ENCODE measurements around the gene CBX4. TPM values are rescaled to one million over a fixed set of nuclear protein-coding genes. Genes with fewer than 3 reads are reported as not detected.

The CBX4 gene
- total and polyA plus RNA-seq, 2 of the 13 experiments (the other 11 are each of a cell fraction or from before 2014, with no cell fraction given) = 25.8 to 50.8 TPM

GRCh38 chr17:79841369-79842135, 2.3 kb upstream of the CBX4 start (continued):
- TF ChIP-seq ZNF3 (CRISPR knock-in tag; IDR thresholded peaks at IDR 0.05) (no peak), SP1 (IDR thresholded peaks at IDR 0.05) (no peak), SP1 (CRISPR knock-in tag; IDR thresholded peaks at IDR 0.05) (no peak; the same call in 1 of the 2 replicates), ZNF205 (CRISPR knock-in tag; IDR thresholded peaks at IDR 0.05) (no peak), ATAD3A (CRISPR knock-in tag; IDR thresholded peaks at IDR 0.05) (no peak), NR3C1 (CRISPR knock-in tag; IDR thresholded peaks at IDR 0.05) (no peak), ATF2 (CRISPR knock-in tag; IDR thresholded peaks at IDR 0.05) (no peak), ZNF235 (CRISPR knock-in tag; IDR thresholded peaks at IDR 0.05; ENCODE audit: borderline replicate concordance) (no peak), ARID2 (CRISPR knock-in tag; IDR thresholded peaks at IDR 0.05; ENCODE audit: borderline replicate concordance) (no peak), SMAD9 (CRISPR knock-in tag; IDR thresholded peaks at IDR 0.05) (no peak), ZNF652 (CRISPR knock-in tag; IDR thresholded peaks at IDR 0.05; ENCODE audit: borderline replicate concordance, low read depth) (no peak), NFRKB (IDR thresholded peaks at IDR 0.05) (no peak), NFE2 (CRISPR knock-in tag; IDR thresholded peaks at IDR 0.05) (no peak), SALL2 (CRISPR knock-in tag; IDR thresholded peaks at IDR 0.05) (no peak; the same call in 1 of the 2 replicates), SUZ12 (IDR thresholded peaks at IDR 0.05; ENCODE audit: low read depth, low read length) (no peak), ZNF773 (CRISPR knock-in tag; IDR thresholded peaks at IDR 0.05; ENCODE audit: borderline replicate concordance) (no peak), HOXA3 (CRISPR knock-in tag; IDR thresholded peaks at IDR 0.05) (peak; percentile 58; the same call in 1 of the 2 replicates), TAF1 (CRISPR knock-in tag; IDR thresholded peaks at IDR 0.05) (peak; percentile 7; the same call in 1 of the 2 replicates), HOXA9 (CRISPR knock-in tag; IDR thresholded peaks at IDR 0.05; ENCODE audit: borderline replicate concordance) (no peak), NKX3-1 (CRISPR knock-in tag; IDR thresholded peaks at IDR 0.05) (no peak), MYNN (CRISPR knock-in tag; IDR thresholded peaks at IDR 0.05; ENCODE audit: low read depth) (no peak), ZSCAN30 (CRISPR knock-in tag; IDR thresholded peaks at IDR 0.05) (no peak), ZNF530 (CRISPR knock-in tag; IDR thresholded peaks at IDR 0.05; ENCODE audit: low read depth) (no peak), ZBTB33 (CRISPR knock-in tag; IDR thresholded peaks at IDR 0.05) (peak; percentile 92), CBX2 (IDR thresholded peaks at IDR 0.05; ENCODE audit: low read depth, low read length) (no peak), CBX2 (CRISPR knock-in tag; IDR thresholded peaks at IDR 0.05; ENCODE audit: low read depth) (no peak), PATZ1 (CRISPR knock-in tag; IDR thresholded peaks at IDR 0.05) (peak; percentile 86), SOX13 (IDR thresholded peaks at IDR 0.05) (no peak), SOX13 (CRISPR knock-in tag; conservative IDR thresholded peaks at IDR 0.05 in 1 of 2, IDR thresholded peaks at IDR 0.05 in 1 of 2) (peak in 1 of 2 experiments; percentile 46; a peak in 1 of 4 replicates)
